ELR (cell line): ENCODE measurements around the gene CCDC127.
"Not testable (repeated sequence)": the region's sequence is repeated elsewhere in the genome, so short reads cannot be mapped to it uniquely, and the experiment has no call there.

Source experiments
- DNase-seq: peaks from one replicate; pipeline ENCODE4 v3.0.0-alpha.2; 2015; ENCODE audit warnings: low read depth

The CCDC127 gene, protein sequence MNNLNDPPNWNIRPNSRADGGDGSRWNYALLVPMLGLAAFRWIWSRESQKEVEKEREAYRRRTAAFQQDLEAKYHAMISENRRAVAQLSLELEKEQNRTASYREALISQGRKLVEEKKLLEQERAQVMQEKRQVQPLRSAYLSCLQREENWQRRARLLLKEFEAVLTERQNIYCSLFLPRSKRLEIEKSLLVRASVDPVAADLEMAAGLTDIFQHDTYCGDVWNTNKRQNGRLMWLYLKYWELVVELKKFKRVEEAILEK

DNA sequence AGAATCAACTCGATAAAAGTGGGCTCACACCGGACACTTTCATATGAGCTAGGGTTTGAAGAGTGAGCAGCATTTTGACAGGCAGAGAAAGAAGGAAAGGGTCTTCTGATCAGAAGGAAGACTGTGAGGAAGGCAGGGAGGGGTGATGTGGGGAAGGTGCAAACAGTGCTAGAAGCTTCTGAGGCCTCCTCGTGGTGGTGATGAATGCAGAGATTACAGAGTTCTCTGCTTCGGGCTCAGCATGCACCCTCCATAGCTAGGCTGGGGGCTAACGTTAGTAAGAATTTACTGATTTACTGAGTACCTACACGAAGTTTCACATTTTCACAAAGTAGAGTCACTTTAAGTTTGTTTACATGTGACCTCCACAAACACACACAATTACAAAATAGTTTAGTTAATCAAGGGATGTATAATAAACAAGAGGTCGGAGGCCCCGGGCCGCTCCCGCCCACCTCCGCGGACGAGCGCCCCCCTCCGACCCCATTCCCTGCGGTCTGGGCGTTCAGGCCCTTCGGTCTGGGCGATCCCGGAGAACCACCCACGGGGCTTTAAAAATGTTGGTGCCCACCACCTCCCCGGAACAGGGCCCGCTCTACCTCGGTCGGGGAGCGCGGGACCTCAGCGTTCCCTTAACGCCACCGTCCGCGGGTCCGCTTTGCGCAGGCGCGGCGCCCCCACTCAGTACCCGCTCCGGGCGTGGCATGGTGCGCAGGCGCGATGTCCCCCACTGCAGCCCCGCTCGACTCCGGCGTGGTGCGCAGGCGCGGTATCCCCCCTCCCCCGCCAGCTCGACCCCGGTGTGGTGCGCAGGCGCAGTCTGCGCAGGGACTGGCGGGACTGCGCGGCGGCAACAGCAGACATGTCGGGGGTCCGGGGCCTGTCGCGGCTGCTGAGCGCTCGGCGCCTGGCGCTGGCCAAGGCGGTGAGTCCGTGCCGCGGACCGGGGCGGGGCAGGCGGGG is at the start of gene CCDC127, which contains the start of gene SDHA:
Gene CCDC127 (minus strand): TSS at position 660 of the 963 bp plus-strand sequence. CDS start 1,304 bp downstream, outside the sequence.
Gene SDHA (plus strand): TSS at position 827 of the 963 bp plus-strand sequence. CDS start 36 bp downstream, at position 863.
- peak; percentile 93 for DNase-seq

DNA sequence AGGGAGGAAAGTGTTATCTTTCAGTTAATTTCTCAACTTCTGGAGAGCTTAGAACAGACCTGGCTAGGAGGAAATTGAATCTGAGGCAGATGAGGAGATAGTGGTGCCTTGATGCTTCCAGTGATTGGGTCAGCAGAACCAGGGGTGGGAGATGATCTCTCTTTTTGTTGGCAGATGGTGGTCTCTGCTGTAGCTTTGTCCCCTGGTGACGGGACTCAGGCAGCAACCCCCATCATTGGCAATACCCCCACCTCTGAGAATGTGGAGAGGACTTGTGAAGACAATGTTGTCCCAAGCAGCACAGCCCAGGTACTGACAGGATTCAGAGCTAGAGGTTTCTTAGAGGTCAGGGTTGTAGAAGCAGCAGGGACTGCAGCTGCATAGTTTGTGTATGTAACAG is 49.8 kb upstream of the CCDC127 start:
- DNase-seq: no peak

DNA sequence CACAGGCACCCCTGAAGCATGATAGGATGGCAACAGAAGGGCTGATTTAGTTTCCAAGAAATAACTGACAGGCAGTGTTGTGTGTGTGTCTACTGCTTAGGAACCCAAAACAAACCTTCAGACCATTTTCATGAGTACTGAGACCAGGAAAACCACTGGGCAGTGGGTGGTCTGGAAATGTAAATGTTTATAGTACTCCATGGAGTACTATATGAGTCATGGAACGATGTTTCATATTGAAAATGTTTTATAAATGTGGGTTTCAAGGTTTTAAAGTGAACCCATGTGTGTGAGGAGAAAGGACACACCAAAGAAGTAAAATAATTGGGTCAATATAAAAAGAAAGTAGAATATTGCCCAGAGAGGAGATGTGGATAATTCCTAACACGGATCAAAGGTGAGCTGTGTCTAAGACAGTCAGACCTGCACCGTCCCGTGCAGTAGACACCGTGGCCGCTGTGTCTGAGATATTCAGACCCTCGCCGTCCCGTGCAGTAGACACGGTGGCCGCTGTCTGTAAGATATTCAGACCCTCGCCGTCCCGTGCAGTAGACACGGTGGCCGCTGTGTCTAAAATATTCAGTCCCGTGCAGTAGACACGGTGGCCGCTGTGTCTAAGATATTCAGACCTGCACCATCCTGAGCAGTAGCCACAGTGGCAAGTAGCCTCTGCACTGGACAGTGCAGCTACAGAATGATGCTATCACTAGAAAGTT is 48.5 kb upstream of the CCDC127 start:
- peak; percentile 76 for DNase-seq

DNA sequence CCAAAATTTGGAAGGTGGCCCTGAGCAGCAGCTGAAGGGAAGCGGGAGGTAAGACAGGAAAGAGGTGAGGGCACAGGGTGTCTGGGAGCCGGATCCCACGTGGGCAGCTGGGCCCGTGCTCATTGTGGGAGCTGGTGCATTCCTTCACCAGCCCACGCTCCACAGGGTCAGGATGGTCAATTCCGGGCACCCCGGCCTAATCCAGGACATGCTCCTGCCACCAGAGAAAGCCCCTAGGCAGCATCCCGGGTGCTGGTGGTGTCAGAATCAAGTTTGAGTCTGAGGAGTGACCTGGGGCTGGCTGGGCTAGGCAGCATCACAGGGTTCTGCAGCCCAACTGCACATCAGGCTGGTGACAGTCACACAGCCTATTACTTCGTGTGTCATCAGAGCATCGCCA is 46.4 kb upstream of the CCDC127 start:
- no peak for DNase-seq

DNA sequence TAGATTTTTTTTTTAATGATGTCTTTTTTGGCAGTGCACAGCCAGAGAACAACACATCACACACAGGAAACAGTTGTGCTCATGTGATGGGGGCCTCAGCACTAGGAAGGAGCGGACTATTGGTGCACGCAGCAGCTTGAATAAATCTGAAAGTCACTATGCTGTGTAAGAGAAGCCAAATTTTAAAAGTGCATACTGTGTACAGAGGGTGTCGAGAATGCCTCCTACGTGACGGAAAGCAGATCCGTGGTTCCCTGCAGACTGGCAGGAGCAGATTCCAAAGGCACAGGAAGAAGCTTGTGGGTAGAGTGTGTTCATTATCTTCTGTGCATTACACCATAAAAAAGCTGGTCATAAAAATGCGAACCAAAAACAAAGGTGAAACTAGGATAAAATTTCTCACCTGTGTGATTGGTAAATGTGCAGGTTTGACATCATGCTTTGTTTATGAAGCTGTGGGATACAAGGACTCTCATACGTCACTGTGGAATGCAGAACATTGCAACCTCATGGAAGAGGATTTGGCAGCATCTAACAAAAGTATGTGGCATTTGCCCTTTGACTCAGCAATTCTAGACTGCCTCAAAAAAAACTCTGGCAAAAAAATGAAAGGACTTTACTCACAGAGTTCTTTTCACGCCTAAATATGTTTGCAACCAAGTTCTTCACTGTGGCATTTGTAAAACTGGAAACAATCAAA is 45.5 kb upstream of the CCDC127 start:
- peak; percentile 92 for DNase-seq

DNA sequence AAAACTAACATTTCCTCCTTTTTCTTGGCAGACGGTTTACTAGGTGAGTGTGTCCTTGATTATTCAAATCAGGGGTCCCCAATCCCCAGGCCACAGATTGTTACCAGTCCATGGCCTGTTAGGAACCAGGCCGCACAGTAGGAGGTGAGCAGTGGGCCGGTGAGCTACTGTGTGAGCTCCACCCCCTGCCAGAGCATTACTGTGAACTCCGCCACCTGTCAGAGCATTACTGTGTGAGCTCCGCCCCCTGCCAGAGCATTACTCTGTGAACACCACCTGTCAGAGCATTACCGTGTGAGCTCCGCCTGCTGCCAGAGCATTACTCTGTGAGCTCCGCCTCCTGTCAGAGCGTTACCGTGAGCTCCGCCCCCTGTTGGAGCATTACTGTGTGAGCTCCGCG is 39.2 kb upstream of the CCDC127 start:
- DNase-seq: no peak

DNA sequence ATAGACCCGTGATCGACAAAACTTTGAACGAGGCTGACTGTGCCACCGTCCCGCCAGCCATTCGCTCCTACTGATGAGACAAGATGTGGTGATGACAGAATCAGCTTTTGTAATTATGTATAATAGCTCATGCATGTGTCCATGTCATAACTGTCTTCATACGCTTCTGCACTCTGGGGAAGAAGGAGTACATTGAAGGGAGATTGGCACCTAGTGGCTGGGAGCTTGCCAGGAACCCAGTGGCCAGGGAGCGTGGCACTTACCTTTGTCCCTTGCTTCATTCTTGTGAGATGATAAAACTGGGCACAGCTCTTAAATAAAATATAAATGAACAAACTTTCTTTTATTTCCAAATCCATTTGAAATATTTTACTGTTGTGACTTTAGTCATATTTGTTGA is 38.4 kb upstream of the CCDC127 start:
- not testable (repeated sequence) for DNase-seq

DNA sequence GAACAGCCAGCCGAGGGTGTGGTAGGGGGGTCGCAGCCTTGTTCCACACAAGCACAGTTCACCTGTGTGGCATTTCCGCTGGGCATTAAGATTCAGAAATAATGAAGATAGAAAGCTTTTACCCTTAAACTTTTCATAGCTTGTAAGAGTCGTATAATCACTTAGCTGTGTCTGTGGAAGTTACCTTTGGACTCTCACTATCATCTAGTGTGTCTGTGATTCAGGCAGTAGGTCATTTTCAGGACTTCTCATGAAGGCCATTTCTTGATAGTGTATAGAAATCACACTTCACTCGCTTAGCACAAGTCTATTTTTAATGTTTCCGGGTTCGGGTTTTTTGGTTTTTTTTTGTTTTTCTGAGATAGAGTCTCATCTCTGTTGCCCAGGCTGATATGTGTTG is 37.2 kb upstream of the CCDC127 start:
- not testable (repeated sequence) for DNase-seq

DNA sequence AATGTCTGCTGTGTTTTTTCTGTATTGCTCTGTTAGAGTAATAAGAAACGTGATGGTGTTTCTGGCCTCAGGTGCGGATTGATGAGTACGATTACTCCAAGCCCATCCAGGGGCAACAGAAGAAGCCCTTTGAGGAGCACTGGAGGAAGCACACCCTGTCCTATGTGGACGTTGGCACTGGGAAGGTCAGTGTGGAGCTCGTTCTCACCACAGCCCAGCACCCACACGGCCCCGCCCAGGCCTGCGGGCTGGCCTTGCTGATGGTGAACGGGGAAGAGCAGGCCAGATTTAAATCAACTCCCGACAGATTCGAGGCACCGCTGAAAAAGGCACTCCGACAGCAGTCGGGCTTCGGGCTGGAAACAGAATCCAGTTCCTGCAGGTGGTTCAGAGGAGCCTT is 36.4 kb upstream of the CCDC127 start:
- DNase-seq: not testable (repeated sequence)

DNA sequence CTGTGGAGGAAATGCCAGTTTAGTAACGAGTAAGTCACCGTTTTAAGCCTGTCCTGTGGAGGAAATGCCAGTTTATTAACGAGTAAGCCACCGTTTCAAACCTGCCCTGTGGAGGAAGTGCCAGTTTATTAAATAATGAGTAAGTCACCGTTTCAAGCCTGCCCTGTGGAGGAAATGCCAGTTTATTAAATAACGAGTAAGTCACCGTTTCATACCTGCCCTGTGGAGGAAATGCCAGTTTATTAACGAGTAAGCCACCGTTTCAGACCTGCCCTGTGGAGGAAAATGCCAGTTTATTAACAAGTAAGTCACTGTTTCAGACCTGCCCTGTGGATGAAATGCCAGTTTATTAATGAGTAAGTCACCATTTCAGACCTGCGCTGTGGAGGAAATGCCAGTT is 34.6 kb upstream of the CCDC127 start:
- no peak for DNase-seq

DNA sequence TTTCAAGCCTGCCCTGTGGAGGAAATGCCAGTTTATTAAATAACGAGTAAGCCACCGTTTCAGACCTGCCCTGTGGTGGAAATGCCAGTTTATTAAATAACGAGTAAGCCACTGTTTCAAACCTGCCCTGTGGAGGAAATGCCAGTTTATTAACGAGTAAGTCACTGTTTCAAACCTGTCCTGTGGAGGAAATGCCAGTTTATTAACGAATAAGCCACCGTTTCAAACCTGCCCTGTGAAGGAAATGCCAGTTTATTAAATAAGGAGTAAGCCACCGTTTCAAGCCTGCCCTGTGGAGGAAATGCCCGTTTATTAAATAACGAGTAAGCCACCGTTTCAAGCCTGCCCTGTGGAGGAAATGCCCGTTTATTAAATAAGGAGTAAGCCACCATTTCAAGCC is 34.0 kb upstream of the CCDC127 start:
- not testable (repeated sequence) for DNase-seq

DNA sequence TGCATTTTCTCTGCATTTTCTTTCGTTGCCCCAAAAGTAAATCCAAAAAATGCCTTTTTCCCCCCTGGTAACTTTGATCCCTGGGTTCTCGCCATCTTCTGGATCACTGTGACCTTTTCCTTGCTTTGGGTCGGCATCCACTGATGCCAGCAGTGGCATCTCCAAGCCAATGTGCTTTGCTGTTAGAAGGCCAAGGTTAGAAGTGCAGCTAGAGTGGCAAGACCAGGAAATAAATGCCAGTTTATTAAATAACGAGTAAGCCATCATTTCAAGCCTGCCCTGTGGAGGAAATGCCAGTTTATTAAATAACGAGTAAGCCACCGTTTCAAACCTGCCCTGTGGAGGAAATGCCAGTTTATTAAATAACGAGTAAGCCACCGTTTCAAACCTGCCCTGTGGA is 33.6 kb upstream of the CCDC127 start:
- DNase-seq: not testable (repeated sequence)

DNA sequence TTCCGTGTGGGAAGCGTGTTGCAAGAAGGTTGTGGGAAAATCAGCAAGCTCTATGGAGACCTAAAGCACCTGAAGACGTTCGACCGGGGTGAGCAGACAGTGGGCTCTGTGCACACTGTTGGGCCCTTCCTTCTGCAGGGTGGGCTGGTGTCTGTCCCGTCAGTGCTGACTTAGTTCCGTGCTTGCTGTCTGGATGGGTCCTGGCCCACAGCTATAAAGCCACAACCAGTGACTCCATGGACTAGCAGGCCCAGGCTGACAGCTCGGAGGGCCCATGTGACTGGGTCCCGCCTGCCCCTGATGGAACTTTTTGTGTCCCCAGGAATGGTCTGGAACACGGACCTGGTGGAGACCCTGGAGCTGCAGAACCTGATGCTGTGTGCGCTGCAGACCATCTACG is 33.1 kb upstream of the CCDC127 start:
- DNase-seq: not testable (repeated sequence)

DNA sequence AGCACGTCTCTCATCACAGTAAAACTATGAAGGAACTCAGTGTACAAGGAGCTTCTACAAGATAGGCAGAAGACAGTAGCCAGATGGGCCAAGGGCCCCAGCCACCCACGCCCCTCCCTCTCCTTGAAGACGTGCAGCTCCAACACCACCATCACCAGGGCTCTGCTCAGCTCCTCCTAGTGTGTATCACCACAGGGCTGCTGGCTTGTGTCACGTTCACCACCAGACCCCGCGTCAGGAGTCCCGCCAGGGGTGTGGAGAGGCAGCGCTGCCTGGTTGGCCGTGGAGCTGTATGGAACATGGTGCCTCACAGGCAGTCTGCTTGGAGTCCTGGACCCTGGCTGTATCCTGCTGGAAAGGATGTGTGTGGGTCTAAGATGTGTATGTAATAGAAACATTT is 32.4 kb upstream of the CCDC127 start:
- DNase-seq: not testable (repeated sequence)

DNA sequence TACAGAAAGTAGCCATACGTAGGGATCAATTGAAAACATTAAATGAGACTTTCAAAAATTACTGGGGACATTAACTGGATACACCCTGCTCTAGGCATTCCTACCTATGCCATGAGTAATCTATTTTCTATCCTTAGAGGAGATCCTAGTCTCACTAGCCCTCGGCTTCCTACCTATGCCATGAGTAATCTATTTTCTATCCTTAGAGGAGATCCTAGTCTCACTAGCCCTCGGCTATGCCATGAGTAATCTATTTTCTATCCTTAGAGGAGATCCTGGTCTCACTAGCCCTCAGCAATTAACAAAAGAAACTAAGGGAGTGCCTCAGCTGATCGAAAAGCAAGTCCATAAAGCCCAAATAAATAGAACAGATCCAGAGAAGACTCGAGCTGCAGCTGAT is 27.8 kb upstream of the CCDC127 start:
- peak; percentile 62 for DNase-seq

DNA sequence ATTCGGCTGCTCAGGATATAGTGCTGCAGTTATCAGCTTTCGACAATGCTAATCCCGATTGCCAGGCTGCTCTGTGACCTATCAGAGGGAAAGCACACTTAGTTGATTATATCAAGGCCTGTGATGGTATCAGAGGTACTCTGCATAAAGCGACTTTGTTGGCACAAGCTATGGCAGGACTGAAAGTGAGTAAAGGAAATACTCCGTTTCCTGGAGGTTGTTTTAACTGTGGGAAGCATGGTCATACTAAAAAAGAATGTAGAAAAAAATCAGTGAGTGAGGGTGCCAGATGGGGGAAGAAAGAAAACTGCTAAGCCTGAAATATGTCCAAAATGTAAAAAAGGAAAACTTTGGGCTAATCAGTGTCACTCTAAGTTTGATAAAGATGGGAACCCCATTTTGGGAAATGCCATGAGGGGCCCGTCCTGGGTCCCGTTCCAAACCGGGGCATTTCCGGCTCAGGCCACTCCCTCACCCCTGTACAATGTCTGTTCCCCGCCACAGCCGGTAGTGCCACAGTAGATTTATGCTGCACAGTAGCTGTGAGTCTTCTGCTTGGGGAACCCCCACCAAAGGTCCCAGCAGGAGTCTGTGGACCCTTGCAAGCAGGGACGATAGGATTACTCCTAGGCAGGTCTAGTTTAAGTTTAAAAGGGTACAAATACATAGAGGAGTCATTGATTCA is 25.9 kb upstream of the CCDC127 start:
- not testable (repeated sequence) for DNase-seq

DNA sequence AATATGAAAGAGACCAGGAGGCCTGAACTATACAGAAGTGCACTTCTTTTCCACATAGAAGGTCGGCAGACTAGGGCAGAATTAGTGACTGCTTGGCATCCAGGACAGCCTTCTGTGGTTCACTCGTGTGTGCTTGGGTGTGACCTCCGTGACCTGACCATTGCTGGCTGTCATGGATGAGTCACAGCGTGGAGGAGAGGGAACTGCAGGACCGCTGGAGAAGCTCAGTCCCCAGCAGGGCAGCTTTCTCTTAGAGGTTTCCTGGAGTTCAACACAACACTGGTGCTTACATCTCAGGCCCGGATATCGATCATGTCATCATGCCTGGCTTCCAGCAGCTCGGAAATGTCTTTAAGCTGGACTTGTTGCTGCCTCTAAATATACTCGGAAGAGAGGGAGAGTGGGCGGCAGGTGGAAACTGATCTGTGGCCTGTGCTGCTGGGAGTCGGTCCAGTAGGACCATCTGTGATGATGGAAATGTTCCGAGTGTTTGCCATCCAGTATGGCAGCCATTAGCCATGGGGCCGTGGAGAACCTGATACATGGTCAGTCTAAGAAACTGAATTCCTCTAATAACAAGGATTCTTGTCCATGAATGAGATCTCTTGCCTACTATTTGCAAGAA is 23.2 kb upstream of the CCDC127 start:
- peak; percentile 70 for DNase-seq

DNA sequence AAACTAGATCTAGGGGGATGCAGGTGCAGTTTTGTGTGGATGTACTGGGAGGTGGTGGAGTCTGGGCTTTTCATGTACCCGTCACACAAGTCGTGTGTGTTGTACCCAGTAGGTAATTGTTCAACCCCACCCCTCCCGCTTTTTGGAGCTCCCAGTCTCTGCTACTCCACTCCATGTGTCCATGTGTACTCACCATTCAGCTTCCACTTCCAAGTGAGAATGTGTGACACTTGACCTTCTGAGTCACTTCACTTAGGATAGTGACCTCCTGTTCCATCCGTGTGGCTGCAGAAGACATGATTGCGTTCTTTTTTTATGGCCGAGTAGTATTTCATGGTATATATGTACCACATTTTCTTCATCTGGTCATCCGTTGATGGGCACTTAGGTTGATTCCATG is 22.6 kb upstream of the CCDC127 start:
- peak; percentile 8 for DNase-seq

DNA sequence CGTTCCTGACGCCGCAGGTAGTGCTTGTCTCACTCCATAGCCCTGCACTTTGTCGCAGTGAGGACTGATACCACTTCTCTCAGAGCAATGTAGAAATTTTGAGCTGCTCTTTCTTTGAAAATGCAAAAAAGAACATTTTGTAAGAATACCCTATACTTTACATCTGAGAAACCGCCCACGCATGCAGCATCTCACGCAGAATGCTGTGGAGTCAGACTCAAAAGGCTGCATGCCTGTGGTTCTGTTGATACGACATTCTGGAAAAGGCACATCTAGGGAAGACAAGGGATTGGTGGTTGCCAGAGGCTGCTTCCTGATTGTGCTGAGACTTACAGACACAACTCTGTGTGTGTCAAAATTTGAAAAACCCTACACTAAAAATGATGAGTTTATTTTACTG is 20.0 kb upstream of the CCDC127 start:
- not testable (repeated sequence) for DNase-seq

DNA sequence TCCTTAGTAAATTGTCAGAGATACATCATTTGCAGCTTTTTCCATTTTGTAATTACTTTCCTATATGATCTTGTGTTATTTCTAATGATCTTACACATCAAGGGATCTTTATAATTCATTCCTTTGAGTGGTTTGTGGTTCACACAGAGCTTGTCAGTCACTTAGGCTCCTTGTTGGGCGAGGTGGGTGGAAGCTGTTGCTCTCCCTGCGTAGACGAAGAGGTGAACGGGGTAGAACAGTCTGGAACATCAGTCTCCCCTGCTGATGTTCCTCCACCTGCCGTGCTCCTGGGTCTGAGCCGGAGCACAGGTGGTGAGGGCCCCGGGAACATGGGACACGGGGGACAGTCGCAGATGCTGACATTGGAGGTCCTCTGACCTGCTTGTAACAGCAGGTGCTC is 17.6 kb upstream of the CCDC127 start:
- DNase-seq: not testable (repeated sequence)

DNA sequence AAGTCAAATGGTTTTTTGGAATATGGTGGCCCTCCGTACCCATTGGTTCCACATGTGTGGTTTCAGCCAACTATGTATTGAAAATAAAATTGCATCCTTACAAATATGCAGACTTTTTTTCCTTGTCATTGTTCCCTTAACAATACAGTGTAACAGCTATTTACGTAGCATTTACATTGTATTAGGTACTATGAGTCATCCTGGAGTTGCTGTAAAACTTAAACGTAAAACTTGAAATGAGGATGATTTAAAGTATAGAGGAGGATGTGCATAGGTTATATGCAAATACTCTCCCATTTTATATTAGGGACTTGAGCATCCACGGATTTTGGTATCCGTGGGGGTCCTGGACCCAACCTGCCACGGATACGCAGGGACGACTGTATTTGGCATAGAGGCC is 16.5 kb upstream of the CCDC127 start:
- no peak for DNase-seq
